IPS DF 6.9 (cell line): Measurements from ENCODE around the gene ST3GAL2.
"Not testable (repeated sequence)": the region's sequence is repeated elsewhere in the genome, so short reads cannot be mapped to it uniquely, and the experiment has no call there.

Experiments used
- DNase-seq: peaks from one replicate; pipeline ENCODE4 v3.0.0-alpha.2; 2013; ENCODE audit warnings: low read depth, low spot score
- H3K27ac ChIP-seq: one replicate; pipeline ENCODE4 v1.5.1; 2013; ENCODE audit warnings: low read length, control low read depth
- H3K27me3 ChIP-seq: 2 replicates; pipeline ENCODE4 v1.6.1; 2013; ENCODE audit warnings: mild to moderate bottlenecking, low read length; ENCODE audit not compliant: control insufficient read depth, insufficient read depth
- H3K36me3 ChIP-seq: 2 replicates; pipeline ENCODE4 v1.6.1; 2013; ENCODE audit warnings: low read length; ENCODE audit not compliant: control insufficient read depth, insufficient read depth
- H3K4me1 ChIP-seq: 2 replicates; pipeline ENCODE4 v1.6.1; 2013; ENCODE audit warnings: low read length; ENCODE audit not compliant: control insufficient read depth, insufficient read depth
- H3K4me3 ChIP-seq: 2 replicates; pipeline ENCODE4 v1.5.1; 2013; ENCODE audit warnings: mild to moderate bottlenecking, low read length
- H3K9me3 ChIP-seq: 2 replicates; pipeline ENCODE4 v1.6.1; 2013; ENCODE audit warnings: low read length, inconsistent platforms; ENCODE audit not compliant: control insufficient read depth, insufficient read depth
- WGBS: extraction: QIAGEN DNeasy Blood & Tissue Kit; methylation state at CpG from one replicate; pipeline ENCODE4 v1.1.7; 2013; ENCODE audit warnings: mixed read lengths, missing lambda C conversion rate; ENCODE audit not compliant: insufficient read length, insufficient coverage; 5-methylcytosine and 5-hydroxymethylcytosine counted together

ST3GAL2 gene

DNA sequence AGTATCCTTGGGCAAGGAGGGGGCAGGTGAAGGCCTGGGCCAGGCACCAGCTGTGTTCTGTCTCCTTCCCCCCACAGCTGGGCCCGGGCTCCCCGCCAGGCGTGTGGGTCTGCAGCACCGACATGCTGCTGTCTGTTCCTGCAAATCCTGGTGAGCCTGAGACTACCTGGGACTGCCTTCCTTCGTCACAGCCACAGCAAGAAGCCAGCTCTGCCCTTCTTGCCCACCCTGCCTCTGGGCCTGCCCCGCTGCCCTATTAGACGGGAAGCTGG is 27.8 kb upstream of the ST3GAL2 start:
- no peak overlapping the region for H3K27ac ChIP-seq
- H3K9me3 ChIP-seq = no peaks in the 10 kb centered on the region
- H3K36me3 ChIP-seq = no peaks in the 10 kb centered on the region; the same call in 1 of the 2 replicates
- H3K27me3 ChIP-seq = no peaks in the 10 kb centered on the region
- no peaks in the 10 kb centered on the region for H3K4me1 ChIP-seq
- no CpG with 5 or more reads among the region's 7 CpGs for WGBS
- DNase-seq = no peak
- H3K4me3 ChIP-seq = no peak overlapping the region

DNA sequence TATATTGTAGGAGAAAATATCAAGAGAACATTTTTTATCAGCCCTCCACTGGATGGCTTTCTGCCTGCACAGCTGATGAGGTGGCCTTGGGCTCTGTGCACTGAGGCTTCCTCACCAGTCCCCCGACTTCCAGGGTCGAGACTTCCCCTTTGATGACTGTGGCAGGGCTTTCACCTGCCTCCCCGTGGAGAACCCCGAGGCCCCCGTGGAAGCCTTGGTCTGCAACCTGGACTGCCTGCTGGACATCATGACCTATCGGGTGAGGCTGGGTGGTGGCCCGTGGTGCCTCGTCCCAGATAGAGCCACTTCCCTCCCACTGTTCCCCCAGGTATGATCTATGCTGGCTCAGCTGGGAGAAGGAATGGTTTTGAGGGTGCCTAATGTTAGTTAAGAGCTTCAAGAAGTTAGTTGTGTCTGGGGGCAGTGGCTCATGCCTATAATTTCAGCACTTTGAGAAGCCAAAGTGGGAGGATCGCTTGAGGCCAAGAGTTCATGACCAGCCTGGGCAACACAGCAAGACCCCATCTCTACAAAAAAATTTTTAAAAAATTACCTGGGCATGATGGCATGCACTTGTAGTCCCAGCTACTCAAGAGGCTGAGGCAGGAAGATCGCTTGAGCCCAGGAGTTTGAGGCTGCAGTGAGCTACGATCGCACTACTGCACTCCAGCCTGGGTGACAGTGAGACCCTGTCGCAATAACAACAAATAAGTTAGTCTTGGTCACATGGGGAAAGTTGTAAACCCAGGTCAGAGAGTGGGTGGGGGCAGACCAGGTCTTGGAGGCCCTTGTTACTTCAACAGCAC is 27.3 kb upstream of the ST3GAL2 start:
- H3K36me3 ChIP-seq = no peaks in the 10 kb centered on the region; the same call in 1 of the 2 replicates
- H3K27ac ChIP-seq = no peak overlapping the region
- H3K27me3 ChIP-seq = no peaks in the 10 kb centered on the region
- no CpG with 5 or more reads among the region's 13 CpGs for WGBS
- no peaks in the 10 kb centered on the region for H3K9me3 ChIP-seq
- DNase-seq = no peak
- no peak overlapping the region for H3K4me3 ChIP-seq
- no peaks in the 10 kb centered on the region for H3K4me1 ChIP-seq

- Histone ChIP-seq H3K27ac (no peak overlapping the region), H3K9me3 (no peaks in the 10 kb centered on the region), H3K36me3 (no peaks in the 10 kb centered on the region), H3K27me3 (no peaks in the 10 kb centered on the region), H3K4me3 (no peak overlapping the region), H3K4me1 (peaks cover 2% of the 10 kb centered on the region; the same call in 1 of the 2 replicates)
- WGBS = no CpG with 5 or more reads among the region's 2 CpGs
- no peak for DNase-seq
These were observed 24.3 kb upstream of the ST3GAL2 start for GRCh38 chr16:70463235-70463634.

DNA sequence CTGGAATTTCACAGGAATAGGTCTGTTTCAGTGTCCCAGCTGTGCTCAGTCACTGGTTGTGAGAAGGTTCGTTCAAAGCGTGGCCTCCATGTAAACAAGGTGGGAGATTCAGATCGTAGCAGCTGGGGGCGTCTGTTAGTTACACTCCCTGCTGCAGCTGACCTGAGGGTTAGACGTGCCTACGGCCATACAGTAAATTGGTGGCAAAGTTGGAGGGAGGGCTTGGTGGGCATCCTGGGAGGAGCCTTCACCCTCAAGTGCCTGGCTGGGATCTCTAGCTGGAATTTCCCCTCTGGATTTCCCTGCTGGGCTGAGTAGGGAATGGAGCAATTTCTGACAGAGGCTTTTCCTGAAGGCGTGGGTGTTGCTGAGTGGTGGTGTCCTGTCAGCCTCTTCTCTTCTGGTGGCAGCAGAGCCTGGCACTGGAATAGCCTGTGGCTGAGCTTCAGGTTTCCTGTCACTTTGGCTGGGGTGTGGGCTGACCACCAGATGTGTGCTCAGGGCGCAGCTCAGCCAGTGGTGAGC is 21.9 kb upstream of the ST3GAL2 start:
- no peaks in the 10 kb centered on the region for H3K9me3 ChIP-seq
- H3K27me3 ChIP-seq = no peaks in the 10 kb centered on the region
- no peak for DNase-seq
- WGBS = no CpG with 5 or more reads among the region's 8 CpGs
- no peak overlapping the region for H3K27ac ChIP-seq
- H3K36me3 ChIP-seq = no peaks in the 10 kb centered on the region
- H3K4me3 ChIP-seq = no peak overlapping the region
- H3K4me1 ChIP-seq = peaks cover 2% of the 10 kb centered on the region; the same call in 1 of the 2 replicates

DNA sequence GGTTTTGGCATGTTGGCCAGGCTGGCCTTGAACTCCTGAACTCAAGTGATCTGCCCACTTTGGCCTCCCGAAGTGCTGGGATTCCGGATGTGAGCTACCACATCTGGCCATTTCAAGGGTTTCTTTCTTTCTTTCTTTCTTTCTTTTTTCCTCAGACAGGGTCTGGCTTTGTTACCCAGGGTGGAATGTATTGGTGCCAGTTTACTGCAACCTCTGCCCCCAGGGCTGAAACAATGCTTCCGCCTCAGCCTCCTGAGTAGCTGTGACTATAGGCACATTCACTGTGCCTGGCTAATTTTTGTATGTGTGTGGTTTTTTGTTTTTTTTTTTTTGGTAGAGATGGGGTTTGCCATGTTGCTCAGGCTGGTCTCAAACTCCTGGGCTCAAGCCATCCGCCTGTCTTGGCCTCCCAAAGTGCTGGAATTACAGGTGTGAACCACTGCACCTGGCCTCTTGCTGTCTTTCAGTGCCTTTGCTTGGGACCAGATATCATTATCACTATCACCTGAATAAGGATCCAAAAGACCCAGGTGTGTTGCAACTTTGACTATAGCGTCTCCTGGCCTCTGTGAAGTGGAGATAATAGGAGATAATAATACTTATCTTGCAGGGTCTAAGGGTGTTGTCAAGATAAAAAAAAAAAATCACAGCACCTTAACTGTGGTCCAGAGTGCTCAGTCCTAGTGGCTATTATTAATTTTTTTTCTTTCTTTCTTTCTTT is 18.7 kb upstream of the ST3GAL2 start:
- Histone ChIP-seq H3K4me1 (peaks cover 2% of the 10 kb centered on the region; the same call in 1 of the 2 replicates), H3K27ac (no peak overlapping the region), H3K36me3 (no peaks in the 10 kb centered on the region), H3K27me3 (no peaks in the 10 kb centered on the region), H3K9me3 (no peaks in the 10 kb centered on the region), H3K4me3 (no peak overlapping the region)
- DNase-seq = no peak
- WGBS = no CpG with 5 or more reads among the region's 5 CpGs

- Histone ChIP-seq H3K27me3 (no peaks in the 10 kb centered on the region), H3K4me1 (peaks cover 2% of the 10 kb centered on the region; the same call in 1 of the 2 replicates), H3K9me3 (no peaks in the 10 kb centered on the region), H3K4me3 (no peak overlapping the region), H3K36me3 (no peaks in the 10 kb centered on the region), H3K27ac (no peak overlapping the region)
- DNase-seq = no peak
- no CpG with 5 or more reads among the region's 7 CpGs for WGBS
These were observed 17.0 kb upstream of the ST3GAL2 start for GRCh38 chr16:70455910-70456309.

GRCh38 chr16:70454222-70455034 is 15.5 kb upstream of the ST3GAL2 start, which contains the start of gene FCSK:
Gene FCSK (plus strand): TSS chr16:70454595. CDS start chr16:70463191, 8,596 bp downstream.
- Histone ChIP-seq H3K4me1 (no peaks in the 10 kb centered on the region), H3K9me3 (no peaks in the 10 kb centered on the region), H3K27ac (no peak within 1 kb of the TSS), H3K4me3 (peak within 1 kb of the TSS; percentile 59; the same call in 1 of the 2 replicates), H3K36me3 (no peaks in the 10 kb centered on the region), H3K27me3 (no peaks in the 10 kb centered on the region)
- DNase-seq = no peak
- WGBS = no CpG with 5 or more reads among the region's 67 CpGs

DNA sequence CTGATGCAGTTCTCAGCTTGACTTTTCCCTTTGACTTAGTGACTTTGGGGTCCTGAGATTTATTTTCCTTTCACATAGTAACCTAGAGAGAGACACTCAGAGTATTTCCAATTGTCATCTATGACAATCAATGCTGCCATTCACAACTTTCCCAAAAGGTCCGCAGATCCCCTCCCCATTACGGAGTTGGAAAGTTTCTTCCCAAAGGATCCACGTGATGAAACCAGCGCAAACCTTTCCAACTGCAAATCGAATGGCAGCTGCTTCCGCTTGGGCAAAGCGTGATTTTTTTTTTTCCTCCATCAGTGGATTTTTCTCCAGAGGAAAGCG is 15.0 kb upstream of the ST3GAL2 start:
- peak overlapping the region; percentile 59; the same call in 1 of the 2 replicates for H3K4me3 ChIP-seq
- H3K27ac ChIP-seq = no peak overlapping the region
- H3K9me3 ChIP-seq = no peaks in the 10 kb centered on the region
- WGBS = no CpG with 5 or more reads among the region's 8 CpGs
- no peak for DNase-seq
- no peaks in the 10 kb centered on the region for H3K36me3 ChIP-seq
- H3K4me1 ChIP-seq = no peaks in the 10 kb centered on the region
- H3K27me3 ChIP-seq = no peaks in the 10 kb centered on the region

DNA sequence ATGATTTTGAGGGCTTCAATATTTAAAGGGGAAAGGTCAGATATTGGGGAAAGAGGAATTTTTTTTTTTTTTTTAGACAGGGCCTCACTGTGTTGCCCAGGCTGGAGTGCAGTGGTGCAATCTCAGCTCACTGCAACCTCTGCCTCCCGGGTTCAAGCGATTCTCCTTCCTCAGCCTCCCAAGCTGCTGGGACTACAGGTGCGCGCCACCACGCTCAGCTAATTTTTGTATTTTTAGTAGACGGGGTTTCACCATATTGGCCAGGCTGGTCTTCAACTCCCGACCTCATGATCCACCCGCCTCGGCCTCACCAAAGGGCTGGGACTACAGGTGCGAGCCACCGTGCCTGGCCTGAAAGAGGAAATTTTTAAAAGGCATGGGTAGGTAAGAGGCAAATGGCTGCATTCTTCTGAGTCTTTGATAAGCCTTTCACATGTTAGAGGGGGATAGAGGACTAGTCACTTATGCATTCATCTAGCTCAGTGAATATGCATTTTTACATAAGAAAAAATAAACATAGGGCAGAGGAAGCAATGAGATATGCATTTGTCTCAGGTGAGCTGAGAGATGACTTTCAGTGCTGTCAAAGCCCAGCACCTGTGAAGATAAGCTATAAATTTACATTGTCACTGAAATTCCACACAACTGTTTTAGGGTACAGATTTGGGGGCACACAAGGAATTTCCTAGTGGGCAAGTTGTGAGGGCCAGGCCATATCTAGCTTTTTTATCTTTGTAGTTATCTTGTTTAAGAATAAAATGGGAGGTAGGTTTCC is 14.4 kb upstream of the ST3GAL2 start:
- no peaks in the 10 kb centered on the region for H3K36me3 ChIP-seq
- no peak overlapping the region for H3K27ac ChIP-seq
- no CpG with 5 or more reads among the region's 11 CpGs for WGBS
- no peaks in the 10 kb centered on the region for H3K4me1 ChIP-seq
- H3K27me3 ChIP-seq = no peaks in the 10 kb centered on the region
- H3K9me3 ChIP-seq = no peaks in the 10 kb centered on the region
- DNase-seq = no peak
- peak overlapping the region; percentile 59; the same call in 1 of the 2 replicates for H3K4me3 ChIP-seq

- not testable (repeated sequence) for H3K9me3 ChIP-seq, H3K4me1 ChIP-seq, DNase-seq, H3K27ac ChIP-seq, H3K4me3 ChIP-seq, H3K27me3 ChIP-seq, H3K36me3 ChIP-seq
- no CpG with 5 or more reads among the region's 25 CpGs for whole genome bisulfite sequencing
These were observed 12.1 kb upstream of the ST3GAL2 start for GRCh38 chr16:70451004-70451340.
